Endodermal cell (in vitro differentiated cells): ENCODE results near the gene TMEM254. TPM values are rescaled to one million over a fixed set of nuclear protein-coding genes. Genes with fewer than 3 reads are reported as not detected.
"Not testable (repeated sequence)": the region's sequence is repeated elsewhere in the genome, so short reads cannot be mapped to it uniquely, and the experiment has no call there.

ENCODE experiments used
- DNase-seq: peaks from one replicate; pipeline ENCODE4 v3.0.0-alpha.2; 2017
- H3K27ac ChIP-seq: 2 replicates; pipeline ENCODE4 v1.5.1; 2013; ENCODE audit warnings: mild to moderate bottlenecking, low read depth, low read length, moderate library complexity
- H3K27me3 ChIP-seq: 2 replicates; pipeline ENCODE4 v1.6.1; 2013; ENCODE audit warnings: mild to moderate bottlenecking, low read length, moderate library complexity; ENCODE audit not compliant: insufficient read depth, control insufficient read depth, poor library complexity, severe bottlenecking
- H3K36me3 ChIP-seq: 2 replicates; pipeline ENCODE4 v1.7.0; 2013; ENCODE audit warnings: mild to moderate bottlenecking, low read length, moderate library complexity; ENCODE audit not compliant: control insufficient read depth, insufficient read depth
- H3K4me1 ChIP-seq: one replicate; pipeline ENCODE4 v1.7.0; 2013; ENCODE audit warnings: low read length; ENCODE audit not compliant: control insufficient read depth, insufficient read depth
- H3K4me3 ChIP-seq: 2 replicates; pipeline ENCODE4 v1.5.1; 2013; ENCODE audit warnings: mild to moderate bottlenecking, low read length, moderate library complexity
- H3K9ac ChIP-seq: 2 replicates; pipeline ENCODE4 v1.6.1; 2013; ENCODE audit warnings: mild to moderate bottlenecking, low read length, moderate library complexity; ENCODE audit not compliant: poor library complexity, severe bottlenecking; ENCODE audit errors: extremely low read depth
- H3K9me3 ChIP-seq: 2 replicates; pipeline ENCODE4 v1.6.1; 2013; ENCODE audit warnings: mild to moderate bottlenecking, low read length, moderate library complexity; ENCODE audit not compliant: control insufficient read depth
- H3K27ac Mint-ChIP-seq: 2 replicates; pipeline ENCODE4 v1.8.0; 2020; ENCODE audit warnings: mixed read lengths
- H3K27me3 Mint-ChIP-seq: 2 replicates; pipeline ENCODE4 v1.8.0; 2021; ENCODE audit warnings: mild to moderate bottlenecking, mixed read lengths; ENCODE audit not compliant: insufficient read depth
- H3K36me3 Mint-ChIP-seq: 2 replicates; pipeline ENCODE4 v1.8.0; 2020; ENCODE audit warnings: low read depth, mixed read lengths
- H3K4me1 Mint-ChIP-seq: 2 replicates; pipeline ENCODE4 v1.8.0; 2020; ENCODE audit warnings: mixed read lengths
- H3K4me3 Mint-ChIP-seq: 2 replicates; pipeline ENCODE4 v1.8.0; 2020; ENCODE audit warnings: mild to moderate bottlenecking, moderate library complexity, mixed read lengths
- H3K9me3 Mint-ChIP-seq: 2 replicates; pipeline ENCODE4 v1.8.0; 2020; ENCODE audit warnings: mild to moderate bottlenecking, mixed read lengths
- CTCF ChIP-seq: fragments of 200-600 bp; sonication (generic); conservative IDR thresholded peaks from 2 replicates; pipeline ENCODE4 v1.5.0; 2021; ENCODE audit warnings: antibody characterized with exemption, mild to moderate bottlenecking
- WGBS, 2 experiments: methylation state at CpG; one replicate each; pipeline versions ENCODE4 v1.1.5 to v1.1.7; 2013; ENCODE audit warnings: missing lambda C conversion rate in 2 of 2, mixed read lengths in 1 of 2; ENCODE audit not compliant: insufficient coverage in 1 of 2, insufficient read length in 1 of 2; 5-methylcytosine and 5-hydroxymethylcytosine counted together
- total RNA-seq, 2 donors: library from RNA; stranded (reverse); fragmentation: NEBNext Ultra II Directional in 1 of 2; extraction: Animal tissue kit (Norgen Biotek cat#: 25700) in 1 of 2; gene quantifications; 2 replicates in 1 of 2; 3 replicates in 1 of 2; pipeline ENCODE4 v1.2.1, GENCODE V29; 2021

The TMEM254 gene
- total RNA-seq, 2 donors from 2014 or later = 31.5 to 31.9 TPM

DNA sequence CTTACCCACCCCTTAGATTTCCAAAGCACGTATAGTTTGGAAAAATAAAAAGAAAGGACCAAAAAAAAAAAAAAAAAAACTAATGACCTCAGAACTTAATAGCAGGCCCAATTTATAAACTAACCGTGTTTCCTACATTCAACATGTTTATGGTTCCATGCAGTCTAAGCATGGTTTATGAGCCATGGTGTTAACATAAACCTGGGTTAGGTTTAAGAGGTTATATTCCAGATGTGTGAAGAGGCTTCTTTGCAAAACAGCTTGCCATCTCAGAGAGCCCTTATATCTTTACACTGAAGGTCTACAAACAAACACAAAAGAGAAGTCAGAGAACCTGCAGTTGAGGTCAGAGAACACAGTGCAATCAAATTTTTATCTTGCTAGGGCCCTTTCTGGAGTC, 15.8 kb downstream of the TMEM254 start:
- Mint-ChIP-seq H3K4me1 (no peaks in the 10 kb centered on the region), H3K4me3 (no peak overlapping the region), H3K9me3 (no peaks in the 10 kb centered on the region), H3K36me3 (no peaks in the 10 kb centered on the region), H3K27ac (no peak overlapping the region), H3K27me3 (peaks cover 7% of the 10 kb centered on the region)
- no peak overlapping the region for H3K4me3 ChIP-seq
- no peak overlapping the region for H3K27ac ChIP-seq
- WGBS, 2 experiments = 94% methylated on average over 2 of the region's 2 CpGs; no CpG with 5 or more reads in 1 of the 2 experiments
- no peak overlapping the region for H3K9ac ChIP-seq
- no peaks in the 10 kb centered on the region for H3K27me3 ChIP-seq
- DNase-seq = no peak
- no peak for TF ChIP-seq CTCF
- H3K36me3 ChIP-seq = peaks cover 6% of the 10 kb centered on the region
- no peaks in the 10 kb centered on the region for H3K4me1 ChIP-seq
- no peaks in the 10 kb centered on the region for H3K9me3 ChIP-seq

- H3K27ac ChIP-seq, H3K4me3 Mint-ChIP-seq, H3K36me3 Mint-ChIP-seq, H3K36me3 ChIP-seq, H3K4me1 Mint-ChIP-seq, H3K9ac ChIP-seq, H3K9me3 Mint-ChIP-seq, H3K9me3 ChIP-seq, H3K27ac Mint-ChIP-seq, H3K4me3 ChIP-seq, H3K4me1 ChIP-seq, H3K27me3 Mint-ChIP-seq, DNase-seq, H3K27me3 ChIP-seq: not testable (repeated sequence)
- WGBS, 2 experiments = 100% methylated on average over 2 of the region's 2 CpGs; no CpG with 5 or more reads in 1 of the 2 experiments
These were observed 19.8 kb downstream of the TMEM254 start for GRCh38 chr10:80098272-80098671.

DNA sequence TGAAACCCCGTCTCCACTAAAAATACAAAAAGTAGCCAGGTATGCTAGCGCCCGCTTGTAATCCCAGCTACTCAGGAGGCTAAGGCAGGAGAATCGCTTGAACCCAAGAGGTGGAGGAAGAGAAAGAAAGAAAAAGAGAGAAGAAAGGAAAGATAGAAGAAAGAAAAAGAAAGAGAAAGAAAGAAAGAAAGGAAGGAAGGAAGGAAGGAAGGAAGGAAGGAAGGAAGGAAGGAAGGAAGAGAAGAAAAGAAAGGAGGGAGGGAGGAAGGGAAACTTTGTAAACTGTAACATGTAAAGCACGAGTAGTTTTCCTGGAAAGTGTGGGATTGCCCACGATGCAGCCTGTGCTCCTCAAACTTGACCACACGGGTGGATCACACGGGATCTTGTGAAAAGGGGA, 20.8 kb downstream of the TMEM254 start:
- H3K4me1 Mint-ChIP-seq, H3K9me3 ChIP-seq, H3K27me3 Mint-ChIP-seq, H3K9ac ChIP-seq, DNase-seq, H3K36me3 ChIP-seq, H3K9me3 Mint-ChIP-seq, H3K27ac Mint-ChIP-seq, H3K27me3 ChIP-seq, H3K4me3 ChIP-seq, H3K4me3 Mint-ChIP-seq, H3K36me3 Mint-ChIP-seq, H3K4me1 ChIP-seq, H3K27ac ChIP-seq: not testable (repeated sequence)
- WGBS, 2 experiments = 86 to 94% methylated on average over 6 to 8 of the region's 8 CpGs

DNA sequence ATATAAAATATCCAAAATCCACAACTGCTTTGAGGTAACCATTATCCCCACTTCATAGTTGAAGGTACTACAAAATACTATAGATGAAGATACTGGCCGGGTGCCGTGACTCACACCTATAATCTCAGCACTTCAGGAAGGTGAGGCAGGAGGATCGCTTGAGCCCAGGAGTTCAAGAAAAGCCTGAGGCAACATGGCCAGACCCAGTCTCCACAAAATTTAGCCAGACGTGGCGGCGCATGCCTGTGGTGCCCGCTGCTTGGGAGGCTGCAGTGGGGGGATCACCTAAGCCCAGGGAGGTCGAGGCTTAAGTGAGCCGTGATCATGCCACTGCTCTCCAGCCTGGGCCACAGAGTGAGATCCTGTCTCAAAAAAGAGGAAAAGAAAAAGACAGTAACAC, 21.7 kb downstream of the TMEM254 start:
- Mint-ChIP-seq H3K36me3 (no peaks in the 10 kb centered on the region), H3K4me1 (no peaks in the 10 kb centered on the region), H3K27me3 (peaks cover 7% of the 10 kb centered on the region), H3K4me3 (no peak overlapping the region), H3K9me3 (no peaks in the 10 kb centered on the region), H3K27ac (no peak overlapping the region)
- no peaks in the 10 kb centered on the region for H3K4me1 ChIP-seq
- H3K4me3 ChIP-seq = no peak overlapping the region
- 97 to 99% methylated on average over 9 of the region's 9 CpGs for WGBS, 2 experiments
- no peak for DNase-seq
- H3K36me3 ChIP-seq = no peaks in the 10 kb centered on the region
- no peaks in the 10 kb centered on the region for H3K27me3 ChIP-seq
- no peak for TF ChIP-seq CTCF
- H3K9me3 ChIP-seq = no peaks in the 10 kb centered on the region
- no peak overlapping the region for H3K27ac ChIP-seq
- H3K9ac ChIP-seq = no peak overlapping the region
